Measurements from ENCODE around the gene ADAMTS15.

GRCh38 chr11:130467116-130467900 lies 18.9 kb downstream of the ADAMTS15 start:
- TF ChIP-seq CTCF (IDR thresholded peaks at IDR 0.05) (no peak), EP300 (IDR thresholded peaks at IDR 0.05) (no peak)
